GM12891 (cell line): Measurements from ENCODE around the gene HSD17B11.

ENCODE experiments used
- POLR2AphosphoS5 ChIP-seq: IDR thresholded peaks from 2 replicates; pipeline ENCODE4 v1.6.1; 2011; ENCODE audit warnings: low read depth, low read length, control low read depth
- TAF1 ChIP-seq: IDR thresholded peaks from 2 replicates; pipeline ENCODE4 v1.6.1; 2011; ENCODE audit warnings: low read depth, low read length, control low read depth

DNA sequence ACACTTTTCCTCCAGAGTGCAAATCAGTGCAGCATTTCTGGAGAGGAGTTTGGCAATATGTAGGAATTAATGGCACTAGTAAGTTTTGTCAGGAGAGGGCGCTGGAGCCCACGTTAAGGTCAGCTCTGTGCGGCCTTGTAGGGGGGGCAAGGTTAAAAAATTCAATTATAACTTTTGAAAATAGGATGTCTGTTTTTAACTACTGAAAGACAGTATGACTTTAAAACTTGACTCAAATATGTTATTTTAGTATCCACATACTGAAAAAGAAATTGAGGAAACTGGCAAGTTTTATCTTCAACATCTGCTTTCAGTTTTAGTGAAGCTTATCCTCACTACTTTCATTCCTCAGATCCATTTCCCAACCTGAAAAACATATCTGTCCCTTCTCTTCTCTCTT lies 37.4 kb downstream of the HSD17B11 start:
- TF ChIP-seq TAF1 (no peak), POLR2AphosphoS5 (no peak)
